MM.1S (cell line): ENCODE data around the gene ZNF132.

Experiments used
- EZH2phosphoT487 ChIP-seq: fragments of 300-600 bp; sonication (generic); IDR thresholded peaks from 2 replicates; pipeline ENCODE4 v1.6.1; 2018; ENCODE audit warnings: antibody characterized with exemption, low read length
- TF ChIP-seq, protein P1 (sequence below): fragments of 300-600 bp; sonication (generic); IDR thresholded peaks from 2 replicates; pipeline ENCODE4 v1.5.1; 2016; ENCODE audit warnings: antibody characterized with exemption, low read length, mixed read lengths

- TF ChIP-seq, protein P1, sequence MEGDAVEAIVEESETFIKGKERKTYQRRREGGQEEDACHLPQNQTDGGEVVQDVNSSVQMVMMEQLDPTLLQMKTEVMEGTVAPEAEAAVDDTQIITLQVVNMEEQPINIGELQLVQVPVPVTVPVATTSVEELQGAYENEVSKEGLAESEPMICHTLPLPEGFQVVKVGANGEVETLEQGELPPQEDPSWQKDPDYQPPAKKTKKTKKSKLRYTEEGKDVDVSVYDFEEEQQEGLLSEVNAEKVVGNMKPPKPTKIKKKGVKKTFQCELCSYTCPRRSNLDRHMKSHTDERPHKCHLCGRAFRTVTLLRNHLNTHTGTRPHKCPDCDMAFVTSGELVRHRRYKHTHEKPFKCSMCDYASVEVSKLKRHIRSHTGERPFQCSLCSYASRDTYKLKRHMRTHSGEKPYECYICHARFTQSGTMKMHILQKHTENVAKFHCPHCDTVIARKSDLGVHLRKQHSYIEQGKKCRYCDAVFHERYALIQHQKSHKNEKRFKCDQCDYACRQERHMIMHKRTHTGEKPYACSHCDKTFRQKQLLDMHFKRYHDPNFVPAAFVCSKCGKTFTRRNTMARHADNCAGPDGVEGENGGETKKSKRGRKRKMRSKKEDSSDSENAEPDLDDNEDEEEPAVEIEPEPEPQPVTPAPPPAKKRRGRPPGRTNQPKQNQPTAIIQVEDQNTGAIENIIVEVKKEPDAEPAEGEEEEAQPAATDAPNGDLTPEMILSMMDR: no peak
- no peak for TF ChIP-seq EZH2phosphoT487
Measured at GRCh38 chr19:58466760-58467589, 27.0 kb upstream of the ZNF132 start, which contains the start of gene ZNF324.
